Natural killer cell (primary cell): ENCODE measurements around the gene URI1. TPM values are rescaled to one million over a fixed set of nuclear protein-coding genes. Genes with fewer than 3 reads are reported as not detected.

ENCODE experiments used
- ATAC-seq, 3 donors: fragments of 150-1000 bp in 2 of 3; fragments of 200-7000 bp in 1 of 3; cut with Tn5 transposase; 1 replicate in 1 of 3; 2 replicates in 2 of 3; pipeline ENCODE4 v1.10.0; 2021; ENCODE audit warnings: mild to moderate bottlenecking in 2 of 3, moderate library complexity in 2 of 3
- DNase-seq, 2 donors: peaks; one replicate each; pipeline versions ENCODE4 v3.0.0 to v3.0.0-alpha.2; 2013 to 2021; ENCODE audit warnings: mixed read lengths in 1 of 2
- H3K27ac ChIP-seq: one replicate; pipeline ENCODE4 v1.5.1; 2013; ENCODE audit warnings: mild to moderate bottlenecking, low read length
- H3K27me3 ChIP-seq: one replicate; pipeline ENCODE4 v1.6.1; 2013; ENCODE audit warnings: low read length; ENCODE audit not compliant: control insufficient read depth, insufficient read depth
- H3K36me3 ChIP-seq: one replicate; pipeline ENCODE4 v1.6.1; 2013; ENCODE audit warnings: low read length; ENCODE audit not compliant: control insufficient read depth, insufficient read depth
- H3K4me1 ChIP-seq: one replicate; pipeline ENCODE4 v1.6.1; 2013; ENCODE audit warnings: low read length; ENCODE audit not compliant: control insufficient read depth, insufficient read depth
- H3K4me3 ChIP-seq: one replicate; pipeline ENCODE4 v1.5.1; 2013; ENCODE audit warnings: low read length
- H3K9me3 ChIP-seq: one replicate; pipeline ENCODE4 v1.6.1; 2013; ENCODE audit warnings: low read length; ENCODE audit not compliant: control insufficient read depth, insufficient read depth
- H3K27ac Mint-ChIP-seq, 2 donors: one replicate each; pipeline ENCODE4 v1.8.0; 2022; ENCODE audit warnings: mild to moderate bottlenecking in 2 of 2, mixed read lengths in 2 of 2, moderate library complexity in 1 of 2
- H3K27me3 Mint-ChIP-seq, 2 donors: one replicate each; pipeline ENCODE4 v1.8.0; 2022; ENCODE audit warnings: low read depth in 2 of 2, mixed read lengths in 2 of 2
- H3K36me3 Mint-ChIP-seq: one replicate; pipeline ENCODE4 v1.8.0; 2022; ENCODE audit warnings: mixed read lengths
- H3K4me1 Mint-ChIP-seq, 2 donors: one replicate each; pipeline ENCODE4 v1.8.0; 2022; ENCODE audit warnings: mixed read lengths in 2 of 2
- H3K4me3 Mint-ChIP-seq: one replicate; pipeline ENCODE4 v1.8.0; 2022; ENCODE audit warnings: mild to moderate bottlenecking, moderate library complexity, mixed read lengths
- H3K9me3 Mint-ChIP-seq, 2 donors: one replicate each; pipeline ENCODE4 v1.8.0; 2022; ENCODE audit warnings: mixed read lengths in 2 of 2
- CTCF ChIP-seq: fragments of 200-600 bp; IDR thresholded peaks from one replicate; pipeline ENCODE4 v1.8.0; 2022; ENCODE audit warnings: antibody characterized with exemption
- WGBS: methylation state at CpG from one replicate; pipeline ENCODE4 v1.1.7; 2013; ENCODE audit warnings: missing lambda C conversion rate; ENCODE audit not compliant: insufficient coverage; 5-methylcytosine and 5-hydroxymethylcytosine counted together
- intact Hi-C: fragments of 100-400 bp; cut with micrococcal nuclease; formaldehyde crosslinking; loops from one replicate; pipeline ENCODE4 v1.14.2; 2022
- total RNA-seq, 4 donors: library from RNA; stranded (reverse); fragments of 120-200 nt in 1 of 4; gene quantifications; one replicate each; pipeline versions ENCODE4 v1.2.3 to v1.2.4, GENCODE V29; 2013 to 2022

URI1 gene
- total RNA-seq, 3 donors from 2014 or later (not counting 1 experiment from before 2014, with no cell fraction given): 66.8 to 72.8 (median 68.4) TPM

- H3K27me3 Mint-ChIP-seq: peaks cover 4 to 20% of the 10 kb centered on the region in 2 donors
- Histone ChIP-seq H3K4me1 (no peaks in the 10 kb centered on the region), H3K9me3 (no peaks in the 10 kb centered on the region), H3K27me3 (no peaks in the 10 kb centered on the region), H3K4me3 (no peak overlapping the region), H3K36me3 (no peaks in the 10 kb centered on the region), H3K27ac (no peak overlapping the region)
- H3K4me1 Mint-ChIP-seq: no peaks in the 10 kb centered on the region
- WGBS: 86% methylated on average over 14 of the region's 14 CpGs
- no peaks in the 10 kb centered on the region for H3K36me3 Mint-ChIP-seq
- ATAC-seq (no peak), DNase-seq (no peak)
- H3K27ac Mint-ChIP-seq: no peak overlapping the region
- no peak for TF ChIP-seq CTCF
- intact Hi-C loops: no loop called here
- no peaks in the 10 kb centered on the region for H3K9me3 Mint-ChIP-seq
- H3K4me3 Mint-ChIP-seq: no peak overlapping the region
Measured at GRCh38 chr19:29927944-29928625, 14.0 kb upstream of the URI1 start.

DNA sequence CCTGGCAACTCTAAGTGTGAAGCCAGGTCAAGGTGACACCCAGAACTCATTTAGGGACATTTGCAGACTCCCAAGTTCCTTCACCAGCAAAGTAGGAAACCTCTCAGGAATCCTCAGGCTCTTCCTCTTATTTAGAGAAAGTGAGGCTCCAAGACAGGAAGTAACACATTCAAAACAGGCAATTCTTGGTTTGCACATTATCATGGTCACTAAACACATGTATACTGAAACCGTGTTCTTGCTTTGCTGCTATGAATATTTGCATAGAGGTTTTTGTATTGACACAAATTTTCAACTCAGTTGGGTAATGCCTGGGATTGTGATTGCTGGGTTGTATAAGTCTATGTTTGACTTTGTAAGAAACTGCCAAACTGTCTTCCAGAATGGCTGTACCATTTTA is 13.2 kb upstream of the URI1 start:
- H3K4me1 Mint-ChIP-seq: no peaks in the 10 kb centered on the region
- no peak overlapping the region for H3K27ac Mint-ChIP-seq
- 29% methylated on average over 1 of the region's 1 CpG for WGBS
- Histone ChIP-seq H3K9me3 (no peaks in the 10 kb centered on the region), H3K27me3 (no peaks in the 10 kb centered on the region), H3K36me3 (no peaks in the 10 kb centered on the region), H3K4me1 (no peaks in the 10 kb centered on the region), H3K4me3 (no peak overlapping the region), H3K27ac (no peak overlapping the region)
- peaks cover 6 to 23% of the 10 kb centered on the region in 2 donors for H3K27me3 Mint-ChIP-seq
- H3K4me3 Mint-ChIP-seq: no peak overlapping the region
- no peak for DNase-seq
- H3K9me3 Mint-ChIP-seq: no peaks in the 10 kb centered on the region
- ATAC-seq: no peak
- no peak for TF ChIP-seq CTCF
- no peaks in the 10 kb centered on the region for H3K36me3 Mint-ChIP-seq
- intact Hi-C loops: no loop called here

DNA sequence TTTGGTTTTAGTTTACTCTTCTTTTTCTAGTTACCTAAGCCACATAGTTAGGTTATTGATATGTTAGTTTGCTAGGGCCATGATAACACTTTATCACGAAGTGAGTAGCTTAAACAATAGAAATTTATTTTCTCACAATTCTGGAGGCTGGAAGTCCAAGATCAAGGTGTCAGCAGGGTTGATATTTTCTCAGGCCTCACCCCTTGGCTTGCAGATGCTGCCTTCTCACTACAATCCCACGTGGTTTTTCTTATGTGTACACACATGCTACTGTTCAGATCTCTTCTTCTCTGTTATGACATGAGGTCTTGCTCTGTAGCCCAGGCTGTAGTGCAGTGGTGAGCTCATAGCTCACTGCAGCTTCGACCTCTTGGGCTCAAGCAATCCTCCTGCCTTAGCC is 7.8 kb upstream of the URI1 start:
- H3K27me3 ChIP-seq: no peaks in the 10 kb centered on the region
- no peak overlapping the region for H3K27ac Mint-ChIP-seq
- no peak for TF ChIP-seq CTCF
- no peak for ATAC-seq
- no peak for DNase-seq
- H3K36me3 Mint-ChIP-seq: peaks cover 11% of the 10 kb centered on the region
- no peaks in the 10 kb centered on the region for H3K4me1 ChIP-seq
- 90% methylated on average over 2 of the region's 3 CpGs for WGBS
- no peaks in the 10 kb centered on the region for H3K4me1 Mint-ChIP-seq
- H3K27me3 Mint-ChIP-seq: peaks cover 18 to 26% of the 10 kb centered on the region in 2 donors
- intact Hi-C loops: no loop called here
- no peaks in the 10 kb centered on the region for H3K36me3 ChIP-seq
- H3K4me3 Mint-ChIP-seq: no peak overlapping the region
- no peak overlapping the region for H3K4me3 ChIP-seq
- H3K9me3 Mint-ChIP-seq: peaks cover 2 to 10% of the 10 kb centered on the region in 2 donors
- no peaks in the 10 kb centered on the region for H3K9me3 ChIP-seq
- H3K27ac ChIP-seq: no peak overlapping the region

DNA sequence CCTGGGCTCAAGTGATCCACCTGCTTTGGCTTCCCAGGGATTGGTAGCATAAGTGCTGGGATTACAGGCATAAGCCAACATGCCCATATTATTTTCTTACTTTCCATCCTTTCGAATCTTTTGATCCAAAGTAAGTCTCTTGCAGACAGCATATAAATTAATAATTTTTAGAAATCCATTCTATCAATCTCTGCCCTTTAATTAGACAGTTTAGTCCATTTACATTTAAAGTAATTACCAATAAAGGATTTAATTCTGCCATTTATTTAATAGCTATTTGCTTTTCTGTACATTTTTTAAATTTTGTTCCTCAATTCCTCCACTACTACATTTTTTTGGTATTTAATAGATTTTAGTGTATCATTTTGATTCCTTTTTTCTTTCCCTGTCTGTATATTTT is 7.3 kb upstream of the URI1 start:
- Histone ChIP-seq H3K27ac (no peak overlapping the region), H3K27me3 (no peaks in the 10 kb centered on the region), H3K4me3 (no peak overlapping the region), H3K4me1 (no peaks in the 10 kb centered on the region), H3K9me3 (no peaks in the 10 kb centered on the region), H3K36me3 (no peaks in the 10 kb centered on the region)
- no peak for TF ChIP-seq CTCF
- no peaks in the 10 kb centered on the region for H3K4me1 Mint-ChIP-seq
- H3K27me3 Mint-ChIP-seq: peaks cover 18 to 26% of the 10 kb centered on the region in 2 donors
- WGBS: no CpG with 5 or more reads among the region's 1 CpG
- intact Hi-C loops: no loop called here
- DNase-seq (no peak), ATAC-seq (no peak)
- no peak overlapping the region for H3K27ac Mint-ChIP-seq
- no peak overlapping the region for H3K4me3 Mint-ChIP-seq
- peaks cover 2 to 10% of the 10 kb centered on the region in 2 donors for H3K9me3 Mint-ChIP-seq
- H3K36me3 Mint-ChIP-seq: peaks cover 11% of the 10 kb centered on the region
